H1 (cell line): ENCODE measurements around the gene ERLEC1. TPM values are rescaled to one million over a fixed set of nuclear protein-coding genes. Genes with fewer than 3 reads are reported as not detected.

Experiments used
- POLR2AphosphoS5 ChIP-seq: IDR thresholded peaks from 2 replicates; pipeline ENCODE4 v1.6.1; 2011; ENCODE audit warnings: low read depth, low read length
- polyA plus RNA-seq, 7 experiments: library from polyadenylated mRNA; depleted of rRNA in 3 of 7; stranded (reverse) in 5 of 7; unstranded in 2 of 7; fragments of >200 nt in 5 of 7; fragments of 200-250 nt in 2 of 7; gene quantifications; 1 replicate in 5 of 7; 2 replicates in 1 of 7; 4 replicates in 1 of 7; pipeline versions ENCODE4 v1.2.1 to v1.2.3, GENCODE V29; 2011 to 2013; ENCODE audit warnings: missing spikeins in 2 of 7, mixed read lengths in 2 of 7
- total RNA-seq: library from RNA; stranded (reverse); fragmentation: NEBNext Ultra II Directional; extraction: Animal tissue kit (Norgen Biotek cat#: 25700); gene quantifications from 2 replicates; pipeline ENCODE4 v1.2.1, GENCODE V29; 2021

The ERLEC1 gene
- total and polyA plus RNA-seq, 2 of the 8 experiments (the other 6 are each of a cell fraction or from before 2014, with no cell fraction given), result 12.9 to 26.7 TPM

DNA sequence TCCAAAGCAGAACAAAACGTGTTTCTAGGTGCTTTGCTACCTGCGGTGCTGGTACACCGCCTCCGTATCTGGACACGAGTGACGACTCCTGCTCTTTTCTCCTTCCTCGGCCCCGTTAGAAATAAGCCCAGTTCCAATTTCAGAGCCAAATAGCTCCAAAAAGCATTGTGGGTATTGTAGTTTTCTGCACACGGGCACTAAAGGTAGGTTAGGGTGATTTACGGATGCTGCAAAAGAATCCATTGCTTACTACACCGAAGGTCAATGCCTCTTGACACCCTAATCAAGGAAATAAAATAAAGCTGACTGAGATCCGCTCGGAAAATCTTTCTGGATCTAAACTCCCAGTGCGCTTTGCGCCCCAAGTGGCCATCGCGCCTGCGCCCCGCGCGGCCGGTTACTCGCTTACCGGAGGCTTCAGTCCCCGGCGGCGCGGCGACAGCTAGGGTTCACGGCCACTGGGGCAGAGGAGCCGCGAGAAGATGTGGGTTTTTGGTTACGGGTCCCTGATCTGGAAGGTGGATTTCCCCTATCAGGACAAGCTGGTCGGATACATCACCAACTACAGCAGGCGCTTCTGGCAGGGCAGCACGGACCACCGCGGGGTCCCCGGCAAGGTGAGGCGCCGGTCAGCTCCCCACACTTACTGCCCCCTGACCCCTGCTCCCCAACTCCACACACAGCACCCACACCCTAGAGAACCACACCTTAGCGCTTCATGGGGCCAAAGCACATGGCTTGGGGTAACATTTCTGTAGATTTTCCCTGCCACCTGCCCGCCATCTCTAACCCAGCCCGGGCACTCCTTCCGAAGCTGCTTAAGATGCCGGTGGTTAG is 19.2 kb upstream of the ERLEC1 start, which contains the start of gene CHAC2 (continued):
- peak; percentile 74 for TF ChIP-seq POLR2AphosphoS5
